NCI-H2227 treated with DMSO at 0.1 percent for 48 hours (cell line): Measurements from ENCODE around the gene LSM7.

Experiments used
- DNase-seq: peaks from one replicate; lab custom pipeline; 2025; lab: John Stamatoyannopoulos, UW

Gene LSM7

DNA sequence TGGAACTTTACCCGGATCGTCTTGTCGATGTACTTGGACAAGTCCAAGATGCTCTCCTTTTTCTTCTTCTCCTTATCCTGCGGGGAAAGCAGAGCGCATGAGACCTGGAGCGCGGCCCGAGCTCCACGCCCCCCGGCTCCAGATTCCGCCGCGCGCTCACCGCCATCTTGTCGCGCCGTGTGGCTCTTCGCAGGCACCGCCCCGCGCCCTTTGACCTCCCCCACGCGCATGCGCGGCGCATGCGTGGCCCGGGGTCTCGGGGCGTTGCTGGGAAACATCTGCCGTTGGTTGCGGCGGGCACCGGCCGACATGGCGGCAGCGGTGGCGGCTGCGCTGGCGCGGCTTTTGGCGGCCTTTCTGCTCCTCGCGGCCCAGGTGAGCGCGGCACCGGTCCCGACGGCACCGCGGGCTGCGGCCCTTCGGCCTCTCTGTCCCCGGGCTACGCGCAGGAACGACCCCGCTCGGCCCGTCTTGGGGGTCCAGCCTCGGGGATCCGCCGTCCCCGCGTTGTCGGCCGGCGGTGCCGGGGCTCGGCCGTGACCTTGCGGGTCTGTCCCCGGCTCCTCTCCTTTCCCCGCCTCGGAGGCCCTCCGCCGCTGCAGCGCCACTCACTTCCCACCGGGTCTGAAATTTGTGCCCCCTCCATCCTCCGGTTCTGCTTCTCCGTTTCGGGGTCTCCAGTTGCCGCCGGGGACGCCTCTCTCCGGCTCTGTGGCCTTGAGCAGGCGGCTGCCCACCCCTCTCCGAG, at the start of gene LSM7, which contains the start of gene SPPL2B:
Gene LSM7 (minus strand): TSS at position 186 of the 748 bp plus-strand sequence. CDS start 20 bp downstream, at position 166.
Gene SPPL2B (plus strand): TSS at position 284 of the 748 bp plus-strand sequence. CDS start 26 bp downstream, at position 310.
- DNase-seq, result peak; percentile 71

DNA sequence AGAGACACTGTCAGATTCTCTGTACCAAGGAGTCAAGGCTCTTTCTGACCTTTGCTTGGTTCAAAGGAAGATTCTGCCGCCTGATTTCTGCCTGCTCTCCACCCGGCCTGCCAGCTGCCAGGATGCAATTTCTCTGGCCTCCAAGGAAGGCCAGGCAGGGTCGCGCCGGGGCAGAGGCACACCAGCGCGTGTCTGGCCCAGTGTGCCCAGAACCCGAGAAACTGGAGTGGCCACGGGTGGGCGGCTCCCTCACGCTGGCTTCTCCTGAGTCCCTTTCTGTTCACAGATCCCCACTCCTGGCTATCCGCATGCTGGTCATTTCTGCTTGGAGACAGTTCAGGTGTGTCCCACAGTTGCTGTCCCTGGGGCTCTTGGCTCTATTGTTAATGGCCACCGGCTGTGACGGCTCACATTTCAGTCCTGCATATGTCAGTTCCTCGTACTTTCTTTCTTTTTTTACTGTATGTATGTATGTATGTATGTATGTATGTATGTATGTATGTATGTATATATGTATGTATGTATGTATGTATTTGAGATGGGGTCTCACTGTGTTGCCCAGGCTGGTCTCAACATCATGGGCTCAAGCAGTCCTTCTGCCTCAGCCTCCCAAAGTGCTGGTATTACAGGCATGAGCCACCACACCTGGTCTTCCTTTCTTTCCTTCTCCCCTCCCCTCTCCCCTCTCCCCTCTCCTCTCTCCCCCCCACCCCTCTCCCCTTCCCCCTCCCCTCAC, 48.6 kb upstream of the LSM7 start:
- no peak for DNase-seq

DNA sequence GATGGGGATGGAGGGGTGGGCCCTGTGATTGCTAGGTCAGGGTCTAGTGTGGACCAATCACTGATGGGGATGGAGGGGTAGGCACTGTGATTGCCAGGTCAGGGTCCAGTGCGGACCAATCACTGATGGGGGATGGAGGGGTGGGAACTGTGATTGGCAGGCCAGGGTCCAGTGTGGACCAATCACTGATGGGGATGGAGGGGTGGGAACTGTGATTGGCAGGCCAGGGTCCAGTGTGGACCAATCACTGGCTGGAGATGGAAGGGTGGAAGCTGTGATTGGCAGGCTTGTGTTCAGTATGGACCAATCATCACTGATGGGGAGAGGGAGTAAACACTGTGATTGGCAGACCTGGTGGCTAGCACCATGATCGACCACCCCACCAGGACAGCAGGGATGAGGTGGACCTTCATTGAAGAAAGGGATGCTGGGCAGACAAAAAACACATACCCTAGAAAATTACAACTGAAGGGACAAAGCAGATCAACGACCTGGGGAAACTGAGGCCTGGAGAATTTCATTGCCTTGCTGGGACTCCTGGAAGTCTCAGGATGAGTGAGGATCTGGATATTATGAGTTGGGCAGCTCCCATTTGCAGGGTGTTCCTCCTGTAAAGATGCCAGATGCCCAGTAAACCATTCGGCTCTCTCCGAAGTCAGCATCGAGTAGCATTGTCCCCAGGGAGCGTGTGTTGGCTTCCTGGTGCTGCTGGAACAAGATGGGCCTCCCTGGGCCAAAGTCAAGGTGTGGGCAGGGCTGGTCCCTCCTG, 47.2 kb upstream of the LSM7 start:
- DNase-seq, result no peak

DNA sequence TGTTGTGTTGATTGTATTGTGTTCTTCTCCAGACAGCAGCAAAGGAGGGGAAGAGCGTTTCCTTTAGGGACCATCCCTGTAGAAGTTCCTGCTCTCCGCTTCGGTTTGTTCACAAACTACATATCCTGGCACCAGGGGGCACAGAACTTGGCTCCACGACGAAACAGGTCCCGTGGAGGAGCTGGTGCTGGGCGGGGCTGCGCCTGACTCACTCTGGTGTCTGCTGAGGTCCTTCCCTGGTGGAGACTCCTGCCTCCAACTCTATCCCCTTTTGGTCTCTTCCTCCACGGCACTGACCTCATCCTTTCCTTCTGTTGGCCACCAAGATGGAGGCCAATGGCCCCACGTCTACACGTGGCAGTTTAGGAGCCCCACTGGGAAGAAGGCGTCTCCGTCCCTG, 46.4 kb upstream of the LSM7 start:
- no peak for DNase-seq

DNA sequence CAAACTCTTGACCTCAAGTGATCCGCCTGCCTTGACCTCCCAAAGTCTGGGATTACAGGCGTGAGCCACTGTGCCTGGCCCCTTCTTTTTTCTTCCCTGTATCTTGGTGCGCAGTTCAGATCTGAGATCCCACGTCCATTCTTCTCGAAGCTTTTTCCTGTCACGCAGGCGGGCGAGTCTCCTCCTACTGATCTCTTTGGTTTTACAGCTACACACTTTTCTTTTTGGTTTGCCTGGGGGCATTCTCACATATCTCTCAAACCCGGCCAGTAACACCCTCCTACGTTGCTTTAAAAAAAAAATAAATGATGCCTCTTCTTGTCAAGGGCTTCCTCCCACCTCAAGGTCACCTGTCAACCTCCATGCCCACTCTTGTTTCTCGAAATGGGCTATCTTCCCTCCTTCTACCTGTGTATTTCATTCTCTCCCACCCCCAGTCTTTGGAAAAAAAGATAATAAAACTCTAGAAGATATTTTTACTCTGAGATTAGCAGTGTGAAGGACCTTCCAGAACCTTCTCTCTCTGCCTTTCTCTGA, 43.8 kb upstream of the LSM7 start:
- no peak for DNase-seq

DNA sequence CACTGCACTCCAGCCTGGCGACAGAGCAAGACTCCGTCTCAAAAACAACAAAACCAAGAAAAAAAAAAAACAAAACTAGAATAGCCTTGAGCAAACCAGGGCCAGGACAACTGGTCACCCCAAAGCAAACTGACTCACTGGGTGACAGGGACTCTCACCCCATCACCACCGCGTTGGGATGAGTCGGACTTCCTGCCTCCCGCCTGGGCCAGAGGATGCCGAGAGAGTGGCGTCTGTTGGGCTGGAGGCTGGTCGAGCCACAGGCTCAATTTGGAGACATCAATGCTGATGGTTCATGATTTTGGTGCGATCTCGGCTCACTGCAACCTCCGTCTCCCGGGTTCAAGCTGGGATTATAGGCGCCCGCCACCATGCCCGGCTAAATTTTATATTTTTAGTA, 43.3 kb upstream of the LSM7 start:
- DNase-seq, result no peak

GRCh38 chr19:2365201-2365970, 37.0 kb upstream of the LSM7 start:
- DNase-seq, result no peak

DNA sequence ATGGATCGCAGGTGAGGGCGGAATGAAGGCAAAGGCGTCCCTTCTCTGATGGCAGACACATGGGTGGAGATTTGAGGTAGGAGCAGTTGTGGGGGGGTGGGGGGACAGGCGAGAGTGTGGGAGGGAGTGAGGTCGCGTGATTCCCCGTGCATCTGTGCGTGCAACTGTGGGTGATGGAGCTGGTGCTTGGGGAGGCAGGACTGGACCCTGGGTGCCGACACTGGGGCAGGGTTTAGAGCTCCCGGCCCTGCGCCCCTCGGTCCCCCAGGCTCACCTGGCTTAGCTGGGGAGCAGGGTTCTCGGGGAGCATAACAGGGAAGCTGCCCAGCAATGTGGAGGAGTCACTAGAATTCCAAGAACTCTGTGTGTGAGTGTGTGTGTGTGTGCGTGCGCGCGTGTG, 35.0 kb upstream of the LSM7 start:
- no peak for DNase-seq

DNA sequence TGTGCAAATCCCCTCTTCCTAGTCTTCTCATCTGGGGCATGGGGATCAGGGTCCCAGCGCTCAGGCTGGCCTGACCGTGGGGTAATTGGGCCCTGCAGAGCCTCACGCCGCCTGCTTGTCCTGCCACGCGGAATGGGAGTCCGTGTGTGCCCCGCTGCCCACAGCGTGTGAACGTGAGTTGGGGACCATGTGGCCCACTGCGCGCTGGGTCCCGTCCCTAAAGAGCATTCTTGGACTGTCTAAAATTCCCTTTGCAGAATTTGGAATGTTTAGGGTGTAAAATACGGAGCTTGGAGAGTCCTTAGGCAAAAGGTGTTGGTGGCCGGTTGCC, 34.5 kb upstream of the LSM7 start:
- no peak for DNase-seq

- DNase-seq, result no peak
Observed at GRCh38 chr19:2362046-2362969, 33.9 kb upstream of the LSM7 start.

- DNase-seq, result no peak
Observed at GRCh38 chr19:2361246-2362045, 33.1 kb upstream of the LSM7 start.

GRCh38 chr19:2360833-2361232, 32.4 kb upstream of the LSM7 start:
- DNase-seq, result no peak

- no peak for DNase-seq
Observed at GRCh38 chr19:2359992-2360685, 31.8 kb upstream of the LSM7 start, which contains the start of gene TMPRSS9. TMPRSS9 (plus strand) TSS chr19:2360265; CDS start chr19:2389786, 29,521 bp downstream.

- DNase-seq, result no peak
Observed at GRCh38 chr19:2358548-2359173, 30.3 kb upstream of the LSM7 start.

DNA sequence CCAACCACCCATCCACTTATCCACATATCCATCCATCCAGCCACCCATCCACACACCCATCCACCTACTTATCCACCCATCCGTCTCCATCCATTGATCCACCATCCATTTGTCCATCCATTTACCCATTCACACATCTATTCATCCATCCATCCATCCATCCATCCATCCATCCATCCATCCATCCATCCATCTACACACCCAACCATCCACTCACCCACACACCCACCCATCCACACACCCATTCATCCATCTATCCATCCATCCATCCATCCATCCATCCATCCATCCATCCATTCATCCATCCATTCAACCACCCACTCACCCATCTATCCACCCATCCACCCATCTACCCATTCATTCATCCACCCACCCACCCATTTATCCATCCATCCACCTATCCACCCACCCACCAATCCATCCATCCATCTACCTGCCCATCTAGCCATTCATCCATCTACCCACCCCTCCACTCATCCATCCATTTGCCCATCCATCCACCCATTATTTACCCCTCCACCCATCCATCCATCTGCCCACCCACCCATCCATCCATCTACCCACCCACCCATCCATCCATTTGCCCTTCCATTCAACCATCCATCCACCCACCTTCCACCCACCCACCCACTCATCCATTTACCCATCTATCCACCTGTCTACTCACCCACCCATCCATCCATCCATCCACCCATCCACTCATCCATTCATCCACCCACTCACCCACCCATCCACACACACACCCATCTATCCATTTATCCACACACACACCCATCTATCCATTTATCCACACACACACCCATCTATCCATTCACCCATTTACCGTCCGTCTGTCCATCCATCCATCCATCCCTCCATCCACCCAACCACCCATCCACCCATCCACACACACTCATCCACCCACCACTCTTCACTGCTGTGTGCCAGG, 29.2 kb upstream of the LSM7 start:
- no peak for DNase-seq

- DNase-seq, result no peak
Observed at GRCh38 chr19:2356036-2356646, 27.8 kb upstream of the LSM7 start.
